WTC11 (cell line): ENCODE data around the gene CRADD.

Experiments used
- ETV6 ChIP-seq: sonication (generic); formaldehyde crosslinking; IDR thresholded peaks from 2 replicates; pipeline ENCODE4 v1.8.1; 2022; ENCODE audit warnings: mild to moderate bottlenecking, missing genetic modification reagents
- JUN ChIP-seq: sonication (generic); formaldehyde crosslinking; IDR thresholded peaks from 2 replicates; pipeline ENCODE4 v1.8.0; 2023; ENCODE audit warnings: mild to moderate bottlenecking, missing genetic modification reagents
- SP1 ChIP-seq: sonication (generic); formaldehyde crosslinking; conservative IDR thresholded peaks from 2 replicates; pipeline ENCODE4 v1.8.1; 2022; ENCODE audit warnings: missing genetic modification reagents
- TF ChIP-seq, protein P1 (sequence below): fragments of 200-600 bp; IDR thresholded peaks from 2 replicates; pipeline ENCODE4 v1.8.0; 2022; ENCODE audit warnings: antibody characterized with exemption
- TF ChIP-seq, protein P2 (sequence below): fragments of 250-450 bp; sonication (Bioruptor Pico); IDR thresholded peaks from 2 replicates; pipeline ENCODE4 v1.9.0; 2021; ENCODE audit warnings: mild to moderate bottlenecking
- TF ChIP-seq, protein P3 (sequence below): sonication (generic); formaldehyde crosslinking; IDR thresholded peaks from 2 replicates; pipeline ENCODE4 v1.8.0; 2023; ENCODE audit warnings: missing genetic modification reagents

DNA sequence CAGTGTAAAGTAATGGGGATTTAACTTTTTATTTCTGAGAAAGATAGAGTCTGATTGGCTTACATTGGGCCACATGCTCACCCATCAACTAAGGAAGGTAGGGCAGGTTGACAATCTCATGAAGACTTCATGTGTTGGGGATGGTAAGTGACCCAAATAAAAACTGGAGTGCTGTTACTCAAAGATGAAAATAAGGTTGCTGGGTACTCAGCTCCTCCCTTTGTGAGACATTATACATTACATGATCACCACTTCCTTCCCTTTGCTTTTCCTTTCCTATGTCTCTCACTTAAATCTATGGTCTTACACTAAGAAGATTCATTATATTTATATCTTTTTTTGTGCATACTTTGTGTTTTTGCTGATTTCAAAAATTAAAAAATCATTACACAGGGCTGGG is 247.2 kb downstream of the CRADD start:
- TF ChIP-seq ETV6 (CRISPR knock-in tag) (no peak), SP1 (CRISPR knock-in tag) (no peak), JUN (no peak)
- TF ChIP-seq, protein P1, sequence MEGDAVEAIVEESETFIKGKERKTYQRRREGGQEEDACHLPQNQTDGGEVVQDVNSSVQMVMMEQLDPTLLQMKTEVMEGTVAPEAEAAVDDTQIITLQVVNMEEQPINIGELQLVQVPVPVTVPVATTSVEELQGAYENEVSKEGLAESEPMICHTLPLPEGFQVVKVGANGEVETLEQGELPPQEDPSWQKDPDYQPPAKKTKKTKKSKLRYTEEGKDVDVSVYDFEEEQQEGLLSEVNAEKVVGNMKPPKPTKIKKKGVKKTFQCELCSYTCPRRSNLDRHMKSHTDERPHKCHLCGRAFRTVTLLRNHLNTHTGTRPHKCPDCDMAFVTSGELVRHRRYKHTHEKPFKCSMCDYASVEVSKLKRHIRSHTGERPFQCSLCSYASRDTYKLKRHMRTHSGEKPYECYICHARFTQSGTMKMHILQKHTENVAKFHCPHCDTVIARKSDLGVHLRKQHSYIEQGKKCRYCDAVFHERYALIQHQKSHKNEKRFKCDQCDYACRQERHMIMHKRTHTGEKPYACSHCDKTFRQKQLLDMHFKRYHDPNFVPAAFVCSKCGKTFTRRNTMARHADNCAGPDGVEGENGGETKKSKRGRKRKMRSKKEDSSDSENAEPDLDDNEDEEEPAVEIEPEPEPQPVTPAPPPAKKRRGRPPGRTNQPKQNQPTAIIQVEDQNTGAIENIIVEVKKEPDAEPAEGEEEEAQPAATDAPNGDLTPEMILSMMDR: no peak
- TF ChIP-seq, protein P2, sequence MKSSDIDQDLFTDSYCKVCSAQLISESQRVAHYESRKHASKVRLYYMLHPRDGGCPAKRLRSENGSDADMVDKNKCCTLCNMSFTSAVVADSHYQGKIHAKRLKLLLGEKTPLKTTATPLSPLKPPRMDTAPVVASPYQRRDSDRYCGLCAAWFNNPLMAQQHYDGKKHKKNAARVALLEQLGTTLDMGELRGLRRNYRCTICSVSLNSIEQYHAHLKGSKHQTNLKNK (CRISPR knock-in tag): no peak
- TF ChIP-seq, protein P3, sequence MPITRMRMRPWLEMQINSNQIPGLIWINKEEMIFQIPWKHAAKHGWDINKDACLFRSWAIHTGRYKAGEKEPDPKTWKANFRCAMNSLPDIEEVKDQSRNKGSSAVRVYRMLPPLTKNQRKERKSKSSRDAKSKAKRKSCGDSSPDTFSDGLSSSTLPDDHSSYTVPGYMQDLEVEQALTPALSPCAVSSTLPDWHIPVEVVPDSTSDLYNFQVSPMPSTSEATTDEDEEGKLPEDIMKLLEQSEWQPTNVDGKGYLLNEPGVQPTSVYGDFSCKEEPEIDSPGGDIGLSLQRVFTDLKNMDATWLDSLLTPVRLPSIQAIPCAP (CRISPR knock-in tag): no peak
